ENCODE results near the gene KRT73.

DNA sequence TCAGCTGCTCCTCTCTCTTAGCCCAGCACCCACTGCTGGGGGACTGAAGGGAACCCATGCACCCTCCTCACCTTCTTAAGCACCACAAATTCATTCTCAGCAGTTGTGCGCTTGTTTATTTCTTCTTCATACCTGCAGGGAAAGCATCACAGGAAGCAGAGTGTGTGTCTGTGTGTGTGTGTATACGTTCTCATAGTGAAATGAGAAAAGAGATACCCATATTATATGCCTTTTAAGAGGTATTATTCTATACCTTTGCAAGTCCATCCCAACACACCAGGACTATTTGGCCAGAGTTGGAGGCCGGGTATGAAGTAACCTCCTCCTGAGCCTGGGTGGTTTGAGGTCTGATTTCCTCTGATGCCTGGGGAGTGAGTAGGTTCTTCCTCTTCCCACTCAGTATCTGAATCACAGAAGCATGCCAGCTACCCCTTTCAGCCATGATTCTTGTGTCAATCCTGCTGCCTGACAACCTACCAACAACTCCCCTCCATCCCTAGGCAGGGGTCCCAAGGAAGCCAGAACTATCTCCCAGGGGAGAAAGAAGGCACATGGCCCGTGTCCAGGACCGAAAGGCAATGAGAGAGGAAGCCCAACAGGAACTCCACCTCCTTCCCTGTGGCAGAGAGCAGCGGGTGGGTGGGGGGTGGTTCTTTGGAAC lies 3.0 kb downstream of the KRT73 start:
- TF ChIP-seq, protein P1, sequence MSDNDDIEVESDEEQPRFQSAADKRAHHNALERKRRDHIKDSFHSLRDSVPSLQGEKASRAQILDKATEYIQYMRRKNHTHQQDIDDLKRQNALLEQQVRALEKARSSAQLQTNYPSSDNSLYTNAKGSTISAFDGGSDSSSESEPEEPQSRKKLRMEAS (IDR thresholded peaks at IDR 0.05) = no peak
- TF ChIP-seq NFIC (IDR thresholded peaks at IDR 0.05) (no peak), FOXM1 (IDR thresholded peaks at IDR 0.05; ENCODE audit: borderline replicate concordance, low read depth) (no peak), CREB1 (IDR thresholded peaks at IDR 0.05; ENCODE audit: low read depth) (no peak), TAF1 (IDR thresholded peaks at IDR 0.05; ENCODE audit: low read depth) (no peak), EP300 (IDR thresholded peaks at IDR 0.05; ENCODE audit: borderline replicate concordance) (no peak), EGR1 (IDR thresholded peaks at IDR 0.05) (no peak), ZBTB7A (IDR thresholded peaks at IDR 0.05; ENCODE audit: low read depth) (no peak), YY1 (IDR thresholded peaks at IDR 0.05; ENCODE audit: low read depth) (no peak)
- TF ChIP-seq, protein P2, sequence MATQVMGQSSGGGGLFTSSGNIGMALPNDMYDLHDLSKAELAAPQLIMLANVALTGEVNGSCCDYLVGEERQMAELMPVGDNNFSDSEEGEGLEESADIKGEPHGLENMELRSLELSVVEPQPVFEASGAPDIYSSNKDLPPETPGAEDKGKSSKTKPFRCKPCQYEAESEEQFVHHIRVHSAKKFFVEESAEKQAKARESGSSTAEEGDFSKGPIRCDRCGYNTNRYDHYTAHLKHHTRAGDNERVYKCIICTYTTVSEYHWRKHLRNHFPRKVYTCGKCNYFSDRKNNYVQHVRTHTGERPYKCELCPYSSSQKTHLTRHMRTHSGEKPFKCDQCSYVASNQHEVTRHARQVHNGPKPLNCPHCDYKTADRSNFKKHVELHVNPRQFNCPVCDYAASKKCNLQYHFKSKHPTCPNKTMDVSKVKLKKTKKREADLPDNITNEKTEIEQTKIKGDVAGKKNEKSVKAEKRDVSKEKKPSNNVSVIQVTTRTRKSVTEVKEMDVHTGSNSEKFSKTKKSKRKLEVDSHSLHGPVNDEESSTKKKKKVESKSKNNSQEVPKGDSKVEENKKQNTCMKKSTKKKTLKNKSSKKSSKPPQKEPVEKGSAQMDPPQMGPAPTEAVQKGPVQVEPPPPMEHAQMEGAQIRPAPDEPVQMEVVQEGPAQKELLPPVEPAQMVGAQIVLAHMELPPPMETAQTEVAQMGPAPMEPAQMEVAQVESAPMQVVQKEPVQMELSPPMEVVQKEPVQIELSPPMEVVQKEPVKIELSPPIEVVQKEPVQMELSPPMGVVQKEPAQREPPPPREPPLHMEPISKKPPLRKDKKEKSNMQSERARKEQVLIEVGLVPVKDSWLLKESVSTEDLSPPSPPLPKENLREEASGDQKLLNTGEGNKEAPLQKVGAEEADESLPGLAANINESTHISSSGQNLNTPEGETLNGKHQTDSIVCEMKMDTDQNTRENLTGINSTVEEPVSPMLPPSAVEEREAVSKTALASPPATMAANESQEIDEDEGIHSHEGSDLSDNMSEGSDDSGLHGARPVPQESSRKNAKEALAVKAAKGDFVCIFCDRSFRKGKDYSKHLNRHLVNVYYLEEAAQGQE (IDR thresholded peaks at IDR 0.05; ENCODE audit: low read depth) = no peak

Measured in Ishikawa (cell line).